GF-D8 (cell line): ENCODE measurements around the gene ANKRD63.

Source experiments
- DNase-seq: peaks from one replicate; lab custom pipeline; 2025; lab: John Stamatoyannopoulos, UW

ANKRD63 gene

GRCh38 chr15:40242601-40243000, 40.3 kb downstream of the ANKRD63 start:
- DNase-seq = no peak

DNA sequence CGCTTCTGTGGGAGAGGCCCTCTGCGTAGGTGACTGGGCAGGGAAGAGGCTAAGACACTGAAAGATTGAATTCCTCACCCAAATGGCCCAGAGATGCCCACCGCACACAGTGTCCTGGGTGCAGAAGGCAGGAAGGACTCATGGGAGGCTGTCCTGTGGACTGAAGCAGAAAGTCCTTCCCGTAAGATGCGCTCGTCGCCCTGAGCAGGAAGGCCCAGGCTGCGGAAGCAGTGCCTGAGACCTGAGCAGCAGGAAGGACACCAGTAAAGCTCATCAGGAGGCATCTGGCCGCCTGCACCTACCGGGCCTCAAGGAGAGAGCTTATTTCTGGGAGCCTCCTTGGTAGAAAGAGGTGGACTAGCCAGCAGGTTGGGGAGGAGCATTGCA, 40.7 kb downstream of the ANKRD63 start:
- no peak for DNase-seq

DNA sequence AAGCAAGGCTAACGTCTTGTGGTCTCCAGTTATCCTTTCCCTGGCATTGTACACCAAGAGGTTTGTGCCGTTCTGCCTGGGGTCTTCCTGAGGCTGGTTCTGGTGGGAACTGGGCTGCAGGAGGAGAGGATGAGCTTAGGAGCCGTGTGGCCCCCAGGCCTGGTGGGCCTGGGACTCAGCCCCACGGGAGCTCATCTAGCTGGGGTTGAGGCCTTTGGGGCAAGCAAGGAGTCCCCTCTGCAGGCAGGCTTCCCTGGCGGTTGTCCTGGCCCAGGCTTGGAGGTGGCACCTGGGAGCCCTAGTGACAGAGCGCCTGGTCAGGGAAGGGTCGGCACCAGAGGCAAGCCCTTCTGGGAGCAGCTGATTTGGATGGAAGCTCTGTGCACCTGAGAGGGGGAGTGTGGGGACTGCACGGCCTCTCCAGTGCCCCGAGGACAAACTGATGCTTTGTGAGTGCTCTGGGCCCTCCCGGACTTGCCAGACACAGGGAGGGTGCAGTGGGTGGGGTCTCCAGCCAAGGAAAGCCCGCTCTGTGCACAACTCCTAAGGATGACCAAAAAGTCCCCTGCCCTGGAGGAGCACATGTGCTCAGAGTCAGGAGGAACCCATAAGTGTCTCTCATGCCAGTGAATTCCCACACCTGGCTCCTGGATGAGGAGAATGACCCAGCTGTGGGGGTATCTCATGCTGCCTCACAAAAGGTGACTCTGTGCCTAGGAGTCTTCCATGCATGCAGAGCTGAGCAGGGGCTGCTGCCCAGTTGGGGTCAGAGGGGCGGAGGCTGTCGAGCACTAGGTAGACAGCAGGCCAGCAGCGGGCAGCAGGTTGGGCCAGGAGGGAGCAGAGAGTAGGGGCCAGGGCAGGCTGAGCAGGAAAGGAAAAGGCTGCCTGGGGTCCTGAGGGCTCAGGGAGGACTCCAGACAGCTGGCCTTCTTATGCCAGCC, 41.3 kb downstream of the ANKRD63 start:
- DNase-seq = no peak

- no peak for DNase-seq
Observed at GRCh38 chr15:40240619-40241221, 42.1 kb downstream of the ANKRD63 start.

DNA sequence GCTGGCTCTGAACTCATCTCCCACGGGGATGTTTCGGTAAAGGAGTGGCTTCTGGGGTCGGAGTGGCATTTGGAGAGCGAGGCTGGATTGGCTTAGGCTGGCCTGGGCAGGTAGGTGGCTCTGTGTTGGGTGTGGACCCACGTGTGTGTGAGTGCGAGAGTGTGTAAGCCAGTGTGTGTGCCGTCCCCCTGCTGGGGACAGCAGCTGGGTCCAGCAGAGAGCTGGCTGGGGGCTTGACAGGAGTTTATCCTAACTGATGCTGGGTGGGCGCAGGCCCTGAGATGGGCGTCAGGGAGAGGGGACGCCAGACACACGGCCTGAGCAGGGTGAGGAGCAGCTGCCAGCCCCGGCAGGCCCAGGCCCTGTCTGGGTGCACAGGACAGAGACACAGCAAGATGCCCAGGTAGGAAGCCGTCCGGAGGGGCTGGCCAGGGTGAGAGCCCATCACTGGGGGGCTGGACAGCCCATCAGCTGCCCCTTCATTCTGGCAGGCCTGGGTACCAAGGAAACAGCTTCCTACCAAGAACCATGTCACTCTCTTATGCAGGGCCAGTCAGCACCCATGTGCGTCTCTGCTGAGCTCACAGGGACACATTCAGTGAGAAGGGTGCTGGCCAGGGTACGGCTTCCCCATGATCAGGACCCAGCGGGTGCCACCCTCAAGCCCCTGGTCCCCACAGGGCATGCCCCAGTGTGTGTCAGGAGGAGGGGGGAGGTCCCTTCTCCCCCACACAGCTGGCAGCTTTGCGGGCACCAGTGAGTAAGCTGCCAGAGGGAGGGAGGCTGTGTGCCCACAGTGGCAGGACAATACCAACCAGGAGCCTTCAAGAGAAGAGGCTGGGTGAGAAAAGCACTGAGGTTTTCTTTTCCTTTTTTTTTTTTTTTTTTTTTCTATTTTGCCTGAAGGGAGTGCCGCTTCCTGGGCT, 42.9 kb downstream of the ANKRD63 start:
- no peak for DNase-seq

DNA sequence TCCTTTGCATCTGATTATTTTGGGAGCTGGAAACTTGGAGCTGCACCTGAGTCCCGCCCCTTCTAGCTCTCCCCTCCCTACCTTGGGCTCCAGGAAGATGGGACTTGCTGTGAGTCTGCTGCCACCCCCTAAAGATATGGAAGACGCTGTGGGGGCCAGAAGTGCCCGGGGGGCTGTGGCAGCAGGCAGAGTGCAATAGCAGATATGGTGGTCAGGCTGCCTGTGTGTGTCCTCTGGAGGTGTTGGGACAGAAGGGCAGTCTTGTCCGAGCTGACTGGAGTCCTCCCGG, 43.5 kb downstream of the ANKRD63 start:
- DNase-seq = no peak

- DNase-seq = no peak
Observed at GRCh38 chr15:40238532-40239403, 44.1 kb downstream of the ANKRD63 start, which contains the start of gene PAK6. TSS of gene PAK6 (plus strand) at chr15:40239063. CDS start at chr15:40264786, 25,723 bp downstream.

DNA sequence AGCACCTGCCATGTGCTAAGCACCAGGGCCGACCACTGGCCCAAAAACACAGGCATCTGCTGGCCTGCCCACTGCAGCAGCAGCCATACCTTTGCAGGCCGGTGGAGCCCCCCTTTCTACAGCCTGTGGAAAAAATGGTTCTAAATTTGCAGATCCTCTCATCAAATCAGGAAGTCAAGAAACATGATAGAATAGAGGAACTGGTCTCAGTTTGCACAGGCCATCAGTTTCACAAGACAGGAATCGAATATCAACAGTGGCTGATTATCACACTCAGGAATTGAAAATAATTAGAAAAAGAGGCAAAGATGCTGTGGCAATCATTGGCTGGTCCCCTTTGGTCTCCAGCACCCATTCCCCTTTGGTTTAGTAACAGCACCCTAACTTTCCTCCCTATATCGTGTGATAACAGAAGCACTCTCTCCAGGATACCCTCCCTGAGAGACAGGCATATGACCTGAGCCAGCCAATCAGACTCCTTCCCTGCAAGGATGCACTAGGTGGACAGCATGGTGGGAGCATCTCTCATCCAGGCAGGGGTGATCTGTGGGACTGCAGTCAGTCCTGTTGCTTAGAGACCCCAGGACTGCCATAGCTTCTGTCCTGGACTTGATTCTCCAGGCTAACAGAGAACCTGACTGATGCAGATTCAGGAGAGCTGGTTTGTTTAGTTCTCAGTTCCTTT, 47.5 kb downstream of the ANKRD63 start:
- DNase-seq = peak; percentile 33

DNA sequence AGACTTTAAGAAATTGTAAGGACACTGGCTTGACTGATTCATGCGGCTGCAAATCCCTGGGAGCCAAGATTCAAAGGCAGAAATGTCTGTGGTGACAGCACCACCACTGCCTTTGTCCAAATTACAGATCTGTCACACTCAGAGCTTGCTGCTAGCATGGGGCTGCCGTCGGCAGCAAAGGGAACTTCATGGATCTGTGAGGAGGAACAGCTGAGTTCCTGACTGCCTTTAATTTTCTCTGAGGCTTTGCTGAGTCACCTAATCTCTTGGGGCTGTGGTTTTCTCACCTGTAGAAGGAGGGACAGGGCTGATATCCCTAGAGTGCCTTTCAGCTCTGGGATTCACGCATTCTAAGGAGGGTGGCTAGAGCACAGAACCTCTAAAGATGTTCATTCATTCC, 48.1 kb downstream of the ANKRD63 start:
- DNase-seq = no peak

GRCh38 chr15:40233727-40234577, 48.9 kb downstream of the ANKRD63 start:
- DNase-seq = no peak

DNA sequence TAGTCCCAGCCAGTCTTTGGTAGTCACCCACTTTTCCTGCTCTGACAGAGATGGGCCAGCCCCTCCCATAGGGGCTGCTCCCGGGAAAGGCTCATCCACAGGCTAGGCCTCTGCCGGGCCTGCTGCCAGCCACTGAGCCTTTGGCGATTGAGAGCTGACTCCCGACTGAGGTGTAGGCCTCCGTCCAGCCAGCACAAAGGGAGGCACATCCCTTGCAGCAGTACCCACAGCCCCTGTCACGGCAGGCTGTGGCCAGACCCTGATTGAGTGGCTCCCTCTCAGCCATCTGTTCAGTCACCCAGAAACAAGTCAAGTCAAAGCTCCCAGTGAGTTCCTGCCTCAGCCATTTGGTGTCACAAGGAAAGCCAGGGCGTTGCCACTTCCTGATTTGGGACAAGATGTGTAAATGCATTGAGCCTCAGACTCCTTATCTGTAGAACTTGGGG, 50.2 kb downstream of the ANKRD63 start:
- DNase-seq = no peak
